ENCODE results near the gene COL27A1. TPM values are rescaled to one million over a fixed set of nuclear protein-coding genes. Genes with fewer than 3 reads are reported as not detected.

Gene COL27A1
- total RNA-seq, 3 donors from 2014 or later, result 3.1 to 13.6 (median 4.0) TPM

GRCh38 chr9:114130624-114131277 is 24.6 kb upstream of the COL27A1 start:
- intact Hi-C loops (cut with DNase I, micrococcal nuclease), result no loop called here
- no peaks in the 10 kb centered on the region for H3K36me3 ChIP-seq (ENCODE audit: low read depth)
- no peak for TF ChIP-seq CTCF (IDR thresholded peaks at IDR 0.05)
- H3K4me1 ChIP-seq (ENCODE audit: low read depth), result no peaks in the 10 kb centered on the region
- no peaks in the 10 kb centered on the region for H3K9me3 ChIP-seq
- ATAC-seq, result no peak
- DNase-seq, result no peak
- H3K4me3 ChIP-seq, result no peak overlapping the region

- intact Hi-C loops (cut with DNase I, micrococcal nuclease), result no loop called here
- TF ChIP-seq CTCF (IDR thresholded peaks at IDR 0.05), result no peak
- ATAC-seq (no peak), DNase-seq (no peak)
- no peaks in the 10 kb centered on the region for H3K36me3 ChIP-seq (ENCODE audit: low read depth)
- no peaks in the 10 kb centered on the region for H3K4me1 ChIP-seq (ENCODE audit: low read depth)
- H3K4me3 ChIP-seq, result no peak overlapping the region
- H3K9me3 ChIP-seq, result no peaks in the 10 kb centered on the region
Observed at GRCh38 chr9:114131808-114132549, 23.4 kb upstream of the COL27A1 start.

- Histone ChIP-seq H3K4me3 (no peak overlapping the region), H3K4me1 (ENCODE audit: low read depth) (no peaks in the 10 kb centered on the region), H3K36me3 (ENCODE audit: low read depth) (no peaks in the 10 kb centered on the region), H3K9me3 (no peaks in the 10 kb centered on the region)
- no peak for TF ChIP-seq CTCF (IDR thresholded peaks at IDR 0.05)
- DNase-seq, result no peak
- intact Hi-C loops (cut with DNase I, micrococcal nuclease), result no loop called here
- ATAC-seq, result no peak
Observed at GRCh38 chr9:114132550-114132918, 22.8 kb upstream of the COL27A1 start.

DNA sequence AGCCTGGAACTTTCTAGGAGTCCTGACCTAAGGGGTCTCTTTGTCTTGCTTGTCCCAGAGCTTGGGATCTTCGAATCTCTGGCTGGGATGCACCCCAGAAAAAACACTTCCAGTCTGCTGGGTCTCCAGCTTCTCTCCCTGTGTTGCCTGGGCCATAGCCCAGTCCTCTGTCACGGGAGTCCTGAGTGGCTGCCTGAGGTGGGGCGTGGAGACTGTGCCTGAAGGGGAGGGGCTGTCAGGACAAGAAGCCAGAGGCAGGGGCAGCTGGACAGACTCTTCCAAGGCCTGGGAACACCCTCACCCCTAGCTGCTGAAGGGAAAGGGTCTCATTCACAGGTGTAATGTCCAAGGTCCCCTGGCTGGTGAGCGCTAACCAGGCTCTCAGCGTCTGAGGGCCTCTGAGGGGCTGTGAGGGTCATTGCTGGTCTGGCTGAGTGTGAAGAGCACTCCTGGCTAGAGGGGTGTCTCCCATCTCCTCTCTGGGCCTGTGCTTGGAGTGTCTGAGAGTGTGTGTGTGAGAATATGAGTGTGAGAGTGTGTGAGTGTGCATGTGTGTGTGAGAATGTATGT is 20.4 kb upstream of the COL27A1 start:
- H3K4me1 ChIP-seq (ENCODE audit: low read depth), result no peaks in the 10 kb centered on the region
- intact Hi-C loops (cut with DNase I, micrococcal nuclease), result no loop called here
- H3K9me3 ChIP-seq, result no peaks in the 10 kb centered on the region
- H3K4me3 ChIP-seq, result no peak overlapping the region
- TF ChIP-seq CTCF (IDR thresholded peaks at IDR 0.05), result no peak
- no peak for DNase-seq
- no peaks in the 10 kb centered on the region for H3K36me3 ChIP-seq (ENCODE audit: low read depth)
- no peak for ATAC-seq

DNA sequence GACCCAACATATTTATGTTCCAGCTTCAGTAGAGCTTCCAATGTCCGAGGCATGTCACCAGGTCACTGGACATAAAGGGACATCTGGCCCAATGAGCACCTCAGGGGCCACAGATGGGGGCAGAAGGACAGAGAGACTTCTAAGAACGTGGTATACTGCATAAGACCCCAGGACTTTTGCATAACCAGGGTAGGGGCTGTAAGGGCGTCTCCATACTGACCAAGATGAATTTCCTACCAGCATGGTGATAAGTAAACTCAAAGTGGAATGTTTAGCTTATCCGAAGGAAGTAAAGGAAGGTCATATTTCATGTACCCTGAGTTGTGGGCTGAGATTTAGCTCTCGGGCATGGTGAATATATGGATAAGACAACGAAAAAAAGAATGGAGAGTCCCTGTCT is 17.5 kb upstream of the COL27A1 start:
- TF ChIP-seq CTCF (IDR thresholded peaks at IDR 0.05), result no peak
- no peak overlapping the region for H3K4me3 ChIP-seq
- no peaks in the 10 kb centered on the region for H3K9me3 ChIP-seq
- no peaks in the 10 kb centered on the region for H3K36me3 ChIP-seq (ENCODE audit: low read depth)
- H3K4me1 ChIP-seq (ENCODE audit: low read depth), result no peaks in the 10 kb centered on the region
- ATAC-seq (no peak), DNase-seq (no peak)
- intact Hi-C loops (cut with DNase I, micrococcal nuclease), result no loop called here
